Parathyroid adenoma (tissue), 2 donors: ENCODE results near the gene TMTC2.
"Not testable (repeated sequence)": the region's sequence is repeated elsewhere in the genome, so short reads cannot be mapped to it uniquely, and the experiment has no call there.

Source experiments
- H2AFZ ChIP-seq: fragments of 300-600 bp; sonication (generic); one replicate; pipeline ENCODE4 v1.7.0; 2017; ENCODE audit warnings: antibody characterized with exemption, mild to moderate bottlenecking
- H3K27ac ChIP-seq: fragments of 300-600 bp; sonication (generic); one replicate; pipeline ENCODE4 v1.7.0; 2017
- H3K27me3 ChIP-seq: fragments of 300-600 bp; sonication (generic); one replicate; pipeline ENCODE4 v1.7.0; 2017; ENCODE audit warnings: low read length; ENCODE audit not compliant: control insufficient read depth, insufficient read depth
- H3K36me3 ChIP-seq: fragments of 300-600 bp; sonication (generic); one replicate; pipeline ENCODE4 v1.7.0; 2017; ENCODE audit warnings: low read length; ENCODE audit not compliant: control insufficient read depth, insufficient read depth
- H3K4me1 ChIP-seq: fragments of 300-600 bp; sonication (generic); one replicate; pipeline ENCODE4 v1.7.0; 2017; ENCODE audit warnings: control low read depth
- H3K4me2 ChIP-seq: fragments of 300-600 bp; sonication (generic); one replicate; pipeline ENCODE4 v1.7.0; 2017; ENCODE audit warnings: low read length
- H3K4me3 ChIP-seq: fragments of 300-600 bp; sonication (generic); one replicate; pipeline ENCODE4 v1.7.0; 2017; ENCODE audit warnings: low read depth, low read length
- H3K79me2 ChIP-seq: fragments of 300-600 bp; sonication (generic); one replicate; pipeline ENCODE4 v1.7.0; 2017; ENCODE audit warnings: control low read depth
- H3K9ac ChIP-seq: fragments of 300-600 bp; sonication (generic); one replicate; pipeline ENCODE4 v1.7.0; 2017; ENCODE audit warnings: mild to moderate bottlenecking
- H3K9me3 ChIP-seq: fragments of 300-600 bp; sonication (generic); one replicate; pipeline ENCODE4 v1.7.0; 2017; ENCODE audit warnings: low read length; ENCODE audit not compliant: control insufficient read depth
- TF ChIP-seq, protein P1 (sequence below): fragments of 300-600 bp; sonication (generic); IDR thresholded peaks from one replicate; pipeline ENCODE4 v1.7.0; 2017; ENCODE audit warnings: antibody characterized with exemption, mild to moderate bottlenecking
- donor health status: primary hyperparathyroidism.

Gene TMTC2

DNA sequence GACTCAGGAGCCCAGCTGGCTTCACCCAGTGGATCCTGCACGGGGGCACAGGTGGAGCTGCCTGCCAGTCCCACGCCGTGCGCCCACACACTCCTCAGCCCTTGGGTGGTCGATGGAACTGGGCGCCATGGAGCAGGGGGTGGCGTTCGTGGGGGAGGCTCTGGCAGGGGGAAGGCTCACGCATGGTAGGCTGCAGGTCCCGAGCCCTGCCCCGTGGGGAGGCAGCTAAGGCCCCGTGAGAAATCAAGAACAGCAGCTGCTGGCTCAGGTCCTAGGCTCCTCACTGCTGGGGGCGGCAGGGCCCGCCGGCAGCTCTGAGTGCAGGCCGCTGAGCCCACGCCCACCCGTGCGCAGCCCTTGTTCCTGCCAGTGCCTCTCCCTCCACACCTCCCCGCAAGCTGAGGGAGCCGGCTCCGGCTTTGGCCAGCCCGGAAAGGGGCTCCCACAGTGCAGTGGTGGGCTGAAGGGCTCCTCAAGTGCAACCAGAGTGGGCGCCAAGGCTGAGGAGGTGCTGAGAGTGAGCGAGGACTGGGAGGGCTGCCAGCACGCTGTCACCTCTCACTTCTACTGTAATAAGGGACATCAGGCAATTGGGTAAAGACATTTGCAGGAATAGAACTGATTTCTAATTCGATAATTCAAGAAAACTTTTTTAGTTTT, 115.4 kb downstream of the TMTC2 start:
- Histone ChIP-seq H3K27me3 (no peaks in the 10 kb centered on the region), H3K79me2 (no peaks in the 10 kb centered on the region), H3K9ac (no peak overlapping the region), H3K4me3 (no peak overlapping the region), H3K4me2 (no peak overlapping the region), H2AFZ (no peak overlapping the region), H3K9me3 (no peaks in the 10 kb centered on the region), H3K36me3 (no peaks in the 10 kb centered on the region), H3K27ac (no peak overlapping the region), H3K4me1 (no peaks in the 10 kb centered on the region)
- TF ChIP-seq, protein P1, sequence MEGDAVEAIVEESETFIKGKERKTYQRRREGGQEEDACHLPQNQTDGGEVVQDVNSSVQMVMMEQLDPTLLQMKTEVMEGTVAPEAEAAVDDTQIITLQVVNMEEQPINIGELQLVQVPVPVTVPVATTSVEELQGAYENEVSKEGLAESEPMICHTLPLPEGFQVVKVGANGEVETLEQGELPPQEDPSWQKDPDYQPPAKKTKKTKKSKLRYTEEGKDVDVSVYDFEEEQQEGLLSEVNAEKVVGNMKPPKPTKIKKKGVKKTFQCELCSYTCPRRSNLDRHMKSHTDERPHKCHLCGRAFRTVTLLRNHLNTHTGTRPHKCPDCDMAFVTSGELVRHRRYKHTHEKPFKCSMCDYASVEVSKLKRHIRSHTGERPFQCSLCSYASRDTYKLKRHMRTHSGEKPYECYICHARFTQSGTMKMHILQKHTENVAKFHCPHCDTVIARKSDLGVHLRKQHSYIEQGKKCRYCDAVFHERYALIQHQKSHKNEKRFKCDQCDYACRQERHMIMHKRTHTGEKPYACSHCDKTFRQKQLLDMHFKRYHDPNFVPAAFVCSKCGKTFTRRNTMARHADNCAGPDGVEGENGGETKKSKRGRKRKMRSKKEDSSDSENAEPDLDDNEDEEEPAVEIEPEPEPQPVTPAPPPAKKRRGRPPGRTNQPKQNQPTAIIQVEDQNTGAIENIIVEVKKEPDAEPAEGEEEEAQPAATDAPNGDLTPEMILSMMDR, result no peak

DNA sequence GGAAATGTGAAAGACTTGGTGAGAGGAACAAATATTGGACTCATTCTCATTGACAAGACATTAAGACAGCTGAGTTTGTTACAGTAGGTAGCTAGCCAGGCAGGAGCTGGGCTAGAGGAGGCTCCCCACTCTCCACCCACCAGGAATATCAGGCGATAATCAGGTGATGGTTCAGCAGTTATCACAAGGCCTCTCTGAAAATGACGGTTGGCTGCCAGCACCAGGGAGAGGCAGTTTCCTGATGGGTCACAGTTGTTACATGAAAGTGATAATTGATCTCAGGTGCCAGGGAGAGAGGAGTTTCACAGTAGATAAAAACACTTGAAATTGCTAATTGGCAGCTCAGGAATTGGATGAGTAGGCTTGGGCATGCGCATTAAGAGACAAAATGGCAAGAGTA, 116.5 kb downstream of the TMTC2 start:
- H3K9me3 ChIP-seq, result no peaks in the 10 kb centered on the region
- no peak overlapping the region for H3K27ac ChIP-seq
- no peak overlapping the region for H3K4me2 ChIP-seq
- no peaks in the 10 kb centered on the region for H3K36me3 ChIP-seq
- TF ChIP-seq, protein P1, result no peak
- no peak overlapping the region for H2AFZ ChIP-seq
- no peaks in the 10 kb centered on the region for H3K79me2 ChIP-seq
- no peaks in the 10 kb centered on the region for H3K4me1 ChIP-seq
- no peak overlapping the region for H3K9ac ChIP-seq
- H3K4me3 ChIP-seq, result no peak overlapping the region
- H3K27me3 ChIP-seq, result no peaks in the 10 kb centered on the region

DNA sequence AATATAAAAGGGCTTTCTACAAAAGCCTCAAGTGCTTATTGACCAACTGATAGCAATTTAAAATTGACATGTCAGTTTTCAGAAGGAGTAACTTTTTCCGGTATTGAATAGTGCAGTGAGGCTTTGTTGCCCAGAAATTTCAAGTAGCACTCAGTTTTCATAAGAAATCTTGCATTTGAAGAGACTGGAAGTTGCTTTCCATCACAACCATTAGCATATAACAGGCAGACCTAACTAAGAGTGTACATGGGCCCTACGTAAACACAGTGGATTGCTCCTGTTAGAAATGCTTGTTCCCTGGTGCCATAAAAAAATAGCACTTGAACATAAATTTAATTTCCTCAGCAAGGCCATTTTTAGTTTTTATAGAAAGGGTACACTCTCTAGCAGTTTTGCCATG, 117.9 kb downstream of the TMTC2 start:
- Histone ChIP-seq H3K27me3 (no peaks in the 10 kb centered on the region), H3K79me2 (no peaks in the 10 kb centered on the region), H3K4me1 (no peaks in the 10 kb centered on the region), H2AFZ (no peak overlapping the region), H3K9me3 (no peaks in the 10 kb centered on the region), H3K36me3 (no peaks in the 10 kb centered on the region), H3K4me3 (no peak overlapping the region), H3K9ac (no peak overlapping the region), H3K4me2 (no peak overlapping the region), H3K27ac (no peak overlapping the region)
- TF ChIP-seq, protein P1, result no peak

DNA sequence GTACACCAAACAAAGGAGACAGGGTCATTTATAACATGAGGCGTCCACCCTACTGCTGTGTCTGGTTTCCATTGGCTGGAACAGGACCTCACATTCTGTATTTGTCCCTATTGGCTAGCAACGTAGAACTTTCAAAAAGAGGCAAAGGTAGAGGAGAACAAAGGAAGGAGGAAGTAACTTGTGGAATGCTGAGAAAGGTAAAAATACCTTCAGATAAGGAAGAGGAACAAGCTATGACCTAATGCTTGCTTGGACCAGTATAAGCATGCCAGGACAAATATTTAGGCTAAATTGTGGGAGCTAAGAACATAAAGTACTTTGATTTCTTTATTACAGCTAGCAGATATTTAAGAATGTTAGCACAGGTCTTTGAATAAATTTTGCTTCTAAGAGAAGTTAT, 118.3 kb downstream of the TMTC2 start:
- not testable (repeated sequence) for H3K4me2 ChIP-seq, H3K79me2 ChIP-seq, H3K27me3 ChIP-seq, H3K27ac ChIP-seq, H3K9me3 ChIP-seq, H3K4me1 ChIP-seq, H2AFZ ChIP-seq, H3K9ac ChIP-seq, H3K4me3 ChIP-seq, H3K36me3 ChIP-seq

DNA sequence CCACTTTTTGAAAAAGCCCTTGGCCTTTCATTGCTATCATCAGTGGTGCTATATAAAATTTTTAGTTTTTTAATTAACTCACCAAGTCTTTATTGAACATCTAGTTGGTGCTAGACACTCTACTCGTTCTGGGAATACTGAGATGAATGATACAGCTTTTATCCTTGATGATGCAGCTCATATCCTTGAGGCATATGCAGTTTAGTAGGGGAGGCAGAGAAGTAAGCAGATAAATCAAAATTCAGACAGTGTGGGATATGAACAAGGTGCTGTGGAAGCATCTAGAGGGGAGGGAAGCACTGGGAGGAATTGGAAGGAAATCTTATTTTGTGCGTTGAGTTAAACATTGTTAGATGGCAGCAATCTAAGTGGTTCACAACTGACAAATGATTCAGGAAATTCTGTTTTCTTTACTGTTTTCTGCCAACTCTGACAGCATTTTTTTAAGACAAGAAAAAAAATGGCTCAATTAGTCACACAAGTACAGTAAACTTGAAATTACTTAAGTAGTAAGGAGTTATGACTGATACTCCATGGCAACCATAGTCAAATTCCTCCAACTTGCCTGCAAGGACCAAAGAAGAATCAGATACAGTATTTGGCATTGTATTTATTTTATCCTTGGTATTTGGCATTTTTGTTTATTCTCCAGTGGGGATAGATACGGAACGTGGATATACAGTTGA, 119.2 kb downstream of the TMTC2 start:
- H3K4me1 ChIP-seq, result no peaks in the 10 kb centered on the region
- TF ChIP-seq, protein P1, result no peak
- no peak overlapping the region for H3K4me3 ChIP-seq
- H3K27me3 ChIP-seq, result no peaks in the 10 kb centered on the region
- H2AFZ ChIP-seq, result no peak overlapping the region
- H3K36me3 ChIP-seq, result no peaks in the 10 kb centered on the region
- no peaks in the 10 kb centered on the region for H3K79me2 ChIP-seq
- H3K9me3 ChIP-seq, result no peaks in the 10 kb centered on the region
- no peak overlapping the region for H3K27ac ChIP-seq
- no peak overlapping the region for H3K4me2 ChIP-seq
- H3K9ac ChIP-seq, result no peak overlapping the region
